ENCODE data around the gene CRB3. TPM values are rescaled to one million over a fixed set of nuclear protein-coding genes. Genes with fewer than 3 reads are reported as not detected.
A peak's percentile ranks its signal among the peaks of the same experiment; 100 is the strongest.

CRB3 gene
- total and polyA plus RNA-seq, 2 of the 13 experiments (the other 11 are each of a cell fraction or from before 2014, with no cell fraction given): 10.6 to 25.6 TPM

- TF ChIP-seq, protein P1, sequence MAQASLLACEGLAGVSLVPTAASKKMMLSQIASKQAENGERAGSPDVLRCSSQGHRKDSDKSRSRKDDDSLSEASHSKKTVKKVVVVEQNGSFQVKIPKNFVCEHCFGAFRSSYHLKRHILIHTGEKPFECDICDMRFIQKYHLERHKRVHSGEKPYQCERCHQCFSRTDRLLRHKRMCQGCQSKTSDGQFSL (CRISPR knock-in tag; IDR thresholded peaks at IDR 0.05): peak; percentile 58; the same call in 1 of the 2 replicates
- TF ChIP-seq, protein P2, sequence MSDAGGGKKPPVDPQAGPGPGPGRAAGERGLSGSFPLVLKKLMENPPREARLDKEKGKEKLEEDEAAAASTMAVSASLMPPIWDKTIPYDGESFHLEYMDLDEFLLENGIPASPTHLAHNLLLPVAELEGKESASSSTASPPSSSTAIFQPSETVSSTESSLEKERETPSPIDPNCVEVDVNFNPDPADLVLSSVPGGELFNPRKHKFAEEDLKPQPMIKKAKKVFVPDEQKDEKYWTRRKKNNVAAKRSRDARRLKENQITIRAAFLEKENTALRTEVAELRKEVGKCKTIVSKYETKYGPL (CRISPR knock-in tag; IDR thresholded peaks at IDR 0.05): 0 out of 2 replicates have a peak, but pooled peaks have one; percentile 25
- TF ChIP-seq ETV5 (CRISPR knock-in tag; IDR thresholded peaks at IDR 0.05; ENCODE audit: borderline replicate concordance): peak; percentile 55; the same call in 1 of the 2 replicates
- TF ChIP-seq, protein P3, sequence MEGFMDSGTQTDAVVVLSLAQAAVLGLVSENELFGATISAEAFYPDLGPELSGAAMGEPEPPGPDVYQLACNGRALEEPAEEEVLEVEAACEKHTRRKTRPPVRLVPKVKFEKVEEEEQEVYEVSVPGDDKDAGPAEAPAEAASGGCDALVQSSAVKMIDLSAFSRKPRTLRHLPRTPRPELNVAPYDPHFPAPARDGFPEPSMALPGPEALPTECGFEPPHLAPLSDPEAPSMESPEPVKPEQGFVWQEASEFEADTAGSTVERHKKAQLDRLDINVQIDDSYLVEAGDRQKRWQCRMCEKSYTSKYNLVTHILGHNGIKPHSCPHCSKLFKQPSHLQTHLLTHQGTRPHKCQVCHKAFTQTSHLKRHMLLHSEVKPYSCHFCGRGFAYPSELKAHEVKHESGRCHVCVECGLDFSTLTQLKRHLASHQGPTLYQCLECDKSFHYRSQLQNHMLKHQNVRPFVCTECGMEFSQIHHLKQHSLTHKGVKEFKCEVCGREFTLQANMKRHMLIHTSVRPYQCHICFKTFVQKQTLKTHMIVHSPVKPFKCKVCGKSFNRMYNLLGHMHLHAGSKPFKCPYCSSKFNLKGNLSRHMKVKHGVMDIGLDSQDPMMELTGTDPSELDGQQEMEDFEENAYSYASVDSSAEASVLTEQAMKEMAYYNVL (CRISPR knock-in tag; IDR thresholded peaks at IDR 0.05; ENCODE audit: borderline replicate concordance): no peak
- no peak for TF ChIP-seq HMGA1 (CRISPR knock-in tag; conservative IDR thresholded peaks at IDR 0.05)
- TF ChIP-seq ERF (CRISPR knock-in tag; IDR thresholded peaks at IDR 0.05): peak; percentile 59; the same call in 1 of the 2 replicates
- TF ChIP-seq TSC22D2 (CRISPR knock-in tag; IDR thresholded peaks at IDR 0.05; ENCODE audit: borderline replicate concordance): no peak
- TF ChIP-seq ZNF331 (CRISPR knock-in tag; IDR thresholded peaks at IDR 0.05): peak; percentile 32; the same call in 1 of the 2 replicates
- 0 out of 2 replicates have a peak, but pooled peaks have one; percentile 18 for TF ChIP-seq ETV6 (CRISPR knock-in tag; conservative IDR thresholded peaks at IDR 0.05)
- peak; percentile 57; the same call in 1 of the 2 replicates for TF ChIP-seq ZNF777 (CRISPR knock-in tag; IDR thresholded peaks at IDR 0.05)
- TF ChIP-seq, protein P4, sequence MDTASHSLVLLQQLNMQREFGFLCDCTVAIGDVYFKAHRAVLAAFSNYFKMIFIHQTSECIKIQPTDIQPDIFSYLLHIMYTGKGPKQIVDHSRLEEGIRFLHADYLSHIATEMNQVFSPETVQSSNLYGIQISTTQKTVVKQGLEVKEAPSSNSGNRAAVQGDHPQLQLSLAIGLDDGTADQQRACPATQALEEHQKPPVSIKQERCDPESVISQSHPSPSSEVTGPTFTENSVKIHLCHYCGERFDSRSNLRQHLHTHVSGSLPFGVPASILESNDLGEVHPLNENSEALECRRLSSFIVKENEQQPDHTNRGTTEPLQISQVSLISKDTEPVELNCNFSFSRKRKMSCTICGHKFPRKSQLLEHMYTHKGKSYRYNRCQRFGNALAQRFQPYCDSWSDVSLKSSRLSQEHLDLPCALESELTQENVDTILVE (CRISPR knock-in tag; IDR thresholded peaks at IDR 0.05): 0 out of 2 replicates have a peak, but pooled peaks have one; percentile 40
- TF ChIP-seq ZNF687 (CRISPR knock-in tag; IDR thresholded peaks at IDR 0.05): peak; percentile 71
- TF ChIP-seq, protein P5, sequence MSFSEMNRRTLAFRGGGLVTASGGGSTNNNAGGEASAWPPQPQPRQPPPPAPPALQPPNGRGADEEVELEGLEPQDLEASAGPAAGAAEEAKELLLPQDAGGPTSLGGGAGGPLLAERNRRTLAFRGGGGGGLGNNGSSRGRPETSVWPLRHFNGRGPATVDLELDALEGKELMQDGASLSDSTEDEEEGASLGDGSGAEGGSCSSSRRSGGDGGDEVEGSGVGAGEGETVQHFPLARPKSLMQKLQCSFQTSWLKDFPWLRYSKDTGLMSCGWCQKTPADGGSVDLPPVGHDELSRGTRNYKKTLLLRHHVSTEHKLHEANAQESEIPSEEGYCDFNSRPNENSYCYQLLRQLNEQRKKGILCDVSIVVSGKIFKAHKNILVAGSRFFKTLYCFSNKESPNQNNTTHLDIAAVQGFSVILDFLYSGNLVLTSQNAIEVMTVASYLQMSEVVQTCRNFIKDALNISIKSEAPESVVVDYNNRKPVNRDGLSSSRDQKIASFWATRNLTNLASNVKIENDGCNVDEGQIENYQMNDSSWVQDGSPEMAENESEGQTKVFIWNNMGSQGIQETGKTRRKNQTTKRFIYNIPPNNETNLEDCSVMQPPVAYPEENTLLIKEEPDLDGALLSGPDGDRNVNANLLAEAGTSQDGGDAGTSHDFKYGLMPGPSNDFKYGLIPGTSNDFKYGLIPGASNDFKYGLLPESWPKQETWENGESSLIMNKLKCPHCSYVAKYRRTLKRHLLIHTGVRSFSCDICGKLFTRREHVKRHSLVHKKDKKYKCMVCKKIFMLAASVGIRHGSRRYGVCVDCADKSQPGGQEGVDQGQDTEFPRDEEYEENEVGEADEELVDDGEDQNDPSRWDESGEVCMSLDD (CRISPR knock-in tag; IDR thresholded peaks at IDR 0.05; ENCODE audit: borderline replicate concordance): no peak
- TF ChIP-seq, protein P6, sequence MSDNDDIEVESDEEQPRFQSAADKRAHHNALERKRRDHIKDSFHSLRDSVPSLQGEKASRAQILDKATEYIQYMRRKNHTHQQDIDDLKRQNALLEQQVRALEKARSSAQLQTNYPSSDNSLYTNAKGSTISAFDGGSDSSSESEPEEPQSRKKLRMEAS (IDR thresholded peaks at IDR 0.05): 0 out of 2 replicates have a peak, but pooled peaks have one; percentile 42
- 0 out of 2 replicates have a peak, but pooled peaks have one; percentile 46 for TF ChIP-seq ZFP82 (CRISPR knock-in tag; IDR thresholded peaks at IDR 0.05; ENCODE audit: borderline replicate concordance)
- TF ChIP-seq ZMYM3 (CRISPR knock-in tag; IDR thresholded peaks at IDR 0.05): peak; percentile 74
These were observed 3.8 kb upstream of the CRB3 start (continued) for GRCh38 chr19:6460099-6460884.

All from HepG2 (cell line).